ENCODE measurements around the gene IL20RA. TPM values are rescaled to one million over a fixed set of nuclear protein-coding genes. Genes with fewer than 3 reads are reported as not detected.

Gene IL20RA
- polyA plus RNA-seq, 1 of the 3 experiments (the other 2 are of a cell fraction) = 0.10 TPM

DNA sequence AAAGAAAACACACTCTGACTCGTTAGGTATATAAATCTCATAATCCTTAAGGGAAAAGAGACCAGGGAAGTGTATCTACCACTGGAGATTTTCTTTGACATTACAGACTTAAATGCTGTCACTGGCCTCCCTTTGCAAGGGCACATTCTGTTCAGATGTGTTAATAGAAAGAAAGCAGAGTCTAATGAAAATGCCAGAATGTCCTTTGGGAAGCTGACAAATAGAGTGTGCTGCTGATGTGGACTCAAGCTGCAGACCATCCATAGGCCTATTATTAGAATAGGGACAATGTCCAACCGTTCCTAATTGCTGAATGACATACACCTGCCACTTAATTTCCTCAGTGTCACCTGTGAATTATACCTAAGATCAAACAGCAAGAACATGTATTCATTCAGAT is 81.5 kb downstream of the IL20RA start:
- no peaks in the 10 kb centered on the region for H3F3A ChIP-seq (replicated peaks; ENCODE audit: insufficient read depth)
- H3K4me1 ChIP-seq (ENCODE audit: control insufficient read depth in 1 of 2, insufficient read depth in 2 of 2, low read depth in 1 of 2, low read length in 1 of 2) = peaks cover 0 to 26% of the 10 kb centered on the region in 2 experiments; a peak in 2 of 4 replicates
- ChIA-PET POLR2A (interaction anchor here (0.9 to 2.0 kb wide), 4 partner anchors 17 to 41 kb away, joined by 3 to 10 read pairs (median 5); partner anchors contain the start of gene SLC35D3), CTCF (interaction anchor here (1.8 to 1.9 kb wide), 2 partner anchors 17 to 51 kb away, joined by 5 to 6 read pairs; no protein-coding TSS in a partner anchor)
- WGBS (ENCODE audit: low lambda C conversion rate) = 16% methylated on average over 2 of the region's 2 CpGs
- H3K9me2 ChIP-seq = no peaks in the 10 kb centered on the region
- H3K36me3 ChIP-seq (replicated peaks in 1 of 2; ENCODE audit: control insufficient read depth in 1 of 2, insufficient read depth in 2 of 2, low read length in 1 of 2) = no peaks in the 10 kb centered on the region
- H3K9me3 ChIP-seq = no peaks in the 10 kb centered on the region
- H3K9ac ChIP-seq = no peak overlapping the region
- no peak for DNase-seq
- no peaks in the 10 kb centered on the region for H3K79me2 ChIP-seq (ENCODE audit: insufficient read depth)
- no peak for TF ChIP-seq RAD21 (IDR thresholded peaks at IDR 0.05; ENCODE audit: low read length)
- no peak for TF ChIP-seq YY1 (IDR thresholded peaks at IDR 0.05; ENCODE audit: low read depth)
- no peak for TF ChIP-seq ELF1 (IDR thresholded peaks at IDR 0.05)
- TF ChIP-seq TAF1 (IDR thresholded peaks at IDR 0.05; ENCODE audit: borderline replicate concordance, low read depth, low read length) = no peak
- no peak for TF ChIP-seq TCF12 (IDR thresholded peaks at IDR 0.05)
- TF ChIP-seq, protein P1, sequence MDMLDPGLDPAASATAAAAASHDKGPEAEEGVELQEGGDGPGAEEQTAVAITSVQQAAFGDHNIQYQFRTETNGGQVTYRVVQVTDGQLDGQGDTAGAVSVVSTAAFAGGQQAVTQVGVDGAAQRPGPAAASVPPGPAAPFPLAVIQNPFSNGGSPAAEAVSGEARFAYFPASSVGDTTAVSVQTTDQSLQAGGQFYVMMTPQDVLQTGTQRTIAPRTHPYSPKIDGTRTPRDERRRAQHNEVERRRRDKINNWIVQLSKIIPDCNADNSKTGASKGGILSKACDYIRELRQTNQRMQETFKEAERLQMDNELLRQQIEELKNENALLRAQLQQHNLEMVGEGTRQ (IDR thresholded peaks at IDR 0.05; ENCODE audit: borderline replicate concordance, low read depth, low read length) = no peak
- TF ChIP-seq, protein P2, sequence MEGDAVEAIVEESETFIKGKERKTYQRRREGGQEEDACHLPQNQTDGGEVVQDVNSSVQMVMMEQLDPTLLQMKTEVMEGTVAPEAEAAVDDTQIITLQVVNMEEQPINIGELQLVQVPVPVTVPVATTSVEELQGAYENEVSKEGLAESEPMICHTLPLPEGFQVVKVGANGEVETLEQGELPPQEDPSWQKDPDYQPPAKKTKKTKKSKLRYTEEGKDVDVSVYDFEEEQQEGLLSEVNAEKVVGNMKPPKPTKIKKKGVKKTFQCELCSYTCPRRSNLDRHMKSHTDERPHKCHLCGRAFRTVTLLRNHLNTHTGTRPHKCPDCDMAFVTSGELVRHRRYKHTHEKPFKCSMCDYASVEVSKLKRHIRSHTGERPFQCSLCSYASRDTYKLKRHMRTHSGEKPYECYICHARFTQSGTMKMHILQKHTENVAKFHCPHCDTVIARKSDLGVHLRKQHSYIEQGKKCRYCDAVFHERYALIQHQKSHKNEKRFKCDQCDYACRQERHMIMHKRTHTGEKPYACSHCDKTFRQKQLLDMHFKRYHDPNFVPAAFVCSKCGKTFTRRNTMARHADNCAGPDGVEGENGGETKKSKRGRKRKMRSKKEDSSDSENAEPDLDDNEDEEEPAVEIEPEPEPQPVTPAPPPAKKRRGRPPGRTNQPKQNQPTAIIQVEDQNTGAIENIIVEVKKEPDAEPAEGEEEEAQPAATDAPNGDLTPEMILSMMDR (IDR thresholded peaks at IDR 0.05) = no peak
- no peak for TF ChIP-seq FOXJ3 (CRISPR knock-in tag; IDR thresholded peaks at IDR 0.05)
- no peak for TF ChIP-seq MEF2A (IDR thresholded peaks at IDR 0.05; ENCODE audit: borderline replicate concordance, low read depth)
- TF ChIP-seq FOSL2 (IDR thresholded peaks at IDR 0.05; ENCODE audit: borderline replicate concordance, low read depth) = no peak
- no peak for TF ChIP-seq GABPA (IDR thresholded peaks at IDR 0.05; ENCODE audit: low read depth)
- TF ChIP-seq TEAD4 (IDR thresholded peaks at IDR 0.05; ENCODE audit: borderline replicate concordance, insufficient read depth) = no peak
- TF ChIP-seq, protein P3, sequence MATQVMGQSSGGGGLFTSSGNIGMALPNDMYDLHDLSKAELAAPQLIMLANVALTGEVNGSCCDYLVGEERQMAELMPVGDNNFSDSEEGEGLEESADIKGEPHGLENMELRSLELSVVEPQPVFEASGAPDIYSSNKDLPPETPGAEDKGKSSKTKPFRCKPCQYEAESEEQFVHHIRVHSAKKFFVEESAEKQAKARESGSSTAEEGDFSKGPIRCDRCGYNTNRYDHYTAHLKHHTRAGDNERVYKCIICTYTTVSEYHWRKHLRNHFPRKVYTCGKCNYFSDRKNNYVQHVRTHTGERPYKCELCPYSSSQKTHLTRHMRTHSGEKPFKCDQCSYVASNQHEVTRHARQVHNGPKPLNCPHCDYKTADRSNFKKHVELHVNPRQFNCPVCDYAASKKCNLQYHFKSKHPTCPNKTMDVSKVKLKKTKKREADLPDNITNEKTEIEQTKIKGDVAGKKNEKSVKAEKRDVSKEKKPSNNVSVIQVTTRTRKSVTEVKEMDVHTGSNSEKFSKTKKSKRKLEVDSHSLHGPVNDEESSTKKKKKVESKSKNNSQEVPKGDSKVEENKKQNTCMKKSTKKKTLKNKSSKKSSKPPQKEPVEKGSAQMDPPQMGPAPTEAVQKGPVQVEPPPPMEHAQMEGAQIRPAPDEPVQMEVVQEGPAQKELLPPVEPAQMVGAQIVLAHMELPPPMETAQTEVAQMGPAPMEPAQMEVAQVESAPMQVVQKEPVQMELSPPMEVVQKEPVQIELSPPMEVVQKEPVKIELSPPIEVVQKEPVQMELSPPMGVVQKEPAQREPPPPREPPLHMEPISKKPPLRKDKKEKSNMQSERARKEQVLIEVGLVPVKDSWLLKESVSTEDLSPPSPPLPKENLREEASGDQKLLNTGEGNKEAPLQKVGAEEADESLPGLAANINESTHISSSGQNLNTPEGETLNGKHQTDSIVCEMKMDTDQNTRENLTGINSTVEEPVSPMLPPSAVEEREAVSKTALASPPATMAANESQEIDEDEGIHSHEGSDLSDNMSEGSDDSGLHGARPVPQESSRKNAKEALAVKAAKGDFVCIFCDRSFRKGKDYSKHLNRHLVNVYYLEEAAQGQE (IDR thresholded peaks at IDR 0.05; ENCODE audit: low read depth, low read length) = no peak
- TF ChIP-seq SIN3A (IDR thresholded peaks at IDR 0.05; ENCODE audit: borderline replicate concordance, low read depth, low read length) = no peak
- TF ChIP-seq NRF1 (IDR thresholded peaks at IDR 0.05; ENCODE audit: low read depth, low read length) = no peak
- TF ChIP-seq, protein P4, sequence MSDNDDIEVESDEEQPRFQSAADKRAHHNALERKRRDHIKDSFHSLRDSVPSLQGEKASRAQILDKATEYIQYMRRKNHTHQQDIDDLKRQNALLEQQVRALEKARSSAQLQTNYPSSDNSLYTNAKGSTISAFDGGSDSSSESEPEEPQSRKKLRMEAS (IDR thresholded peaks at IDR 0.05; ENCODE audit: low read depth) = no peak
- no peak for TF ChIP-seq NFIC (IDR thresholded peaks at IDR 0.05; ENCODE audit: borderline replicate concordance)
- no peak for TF ChIP-seq RXRA (IDR thresholded peaks at IDR 0.05; ENCODE audit: borderline replicate concordance, low read depth)
- no peak overlapping the region for H2AFZ ChIP-seq (ENCODE audit: low read depth)
- no peak overlapping the region for H3K4me3 ChIP-seq (ENCODE audit: low read depth in 2 of 2, low read length in 1 of 2)
- no peak overlapping the region for H3K4me2 ChIP-seq
- H4K20me1 ChIP-seq (ENCODE audit: insufficient read depth) = no peaks in the 10 kb centered on the region
- H3K27me3 ChIP-seq (ENCODE audit: insufficient read depth) = no peaks in the 10 kb centered on the region
- H3K27ac ChIP-seq (ENCODE audit: low read depth in 2 of 2, low read length in 1 of 2) = peak overlapping the region in 1 of 2 experiments; percentile 86; a peak in 2 of 4 replicates

All from SK-N-SH (cell line).